Measurements from ENCODE around the gene DCST1.

The DCST1 gene

GRCh38 chr1:155038602-155039307 is 5.1 kb downstream of the DCST1 start:
- H3K27me3 Mint-ChIP-seq, result peaks cover 32 to 39% of the 10 kb centered on the region in 2 donors
- no peak overlapping the region for H3K4me3 Mint-ChIP-seq
- H3K27ac Mint-ChIP-seq, result no peak overlapping the region
- H3K36me3 Mint-ChIP-seq (ENCODE audit: insufficient read depth), result peaks cover 9% of the 10 kb centered on the region
- DNase-seq (no peak), ATAC-seq (replicated peaks) (no peak)
- H3K9me3 Mint-ChIP-seq, result no peaks in the 10 kb centered on the region
- H3K4me1 Mint-ChIP-seq (ENCODE audit: low read depth in 2 of 2), result peaks cover 0 to 3% of the 10 kb centered on the region in 2 donors

GRCh38 chr1:155039308-155039669 is 5.7 kb downstream of the DCST1 start:
- DNase-seq (no peak), ATAC-seq (replicated peaks) (no peak)
- Mint-ChIP-seq H3K9me3 (no peaks in the 10 kb centered on the region), H3K27ac (no peak overlapping the region), H3K4me1 (ENCODE audit: low read depth in 2 of 2) (peaks cover 0 to 3% of the 10 kb centered on the region in 2 donors), H3K27me3 (peaks cover 26 to 39% of the 10 kb centered on the region in 2 donors), H3K36me3 (ENCODE audit: insufficient read depth) (peaks cover 6% of the 10 kb centered on the region), H3K4me3 (no peak overlapping the region)

GRCh38 chr1:155040358-155041093 is 6.9 kb downstream of the DCST1 start:
- peaks cover 6% of the 10 kb centered on the region for H3K36me3 Mint-ChIP-seq (ENCODE audit: insufficient read depth)
- no peaks in the 10 kb centered on the region for H3K9me3 Mint-ChIP-seq
- no peak overlapping the region for H3K4me3 Mint-ChIP-seq
- H3K27me3 Mint-ChIP-seq, result peaks cover 23 to 31% of the 10 kb centered on the region in 2 donors
- ATAC-seq (replicated peaks), result no peak
- DNase-seq, result no peak
- peaks cover 5% of the 10 kb centered on the region in 2 donors for H3K4me1 Mint-ChIP-seq (ENCODE audit: low read depth in 2 of 2)
- no peak overlapping the region for H3K27ac Mint-ChIP-seq

GRCh38 chr1:155042789-155043188 is 9.2 kb downstream of the DCST1 start:
- DNase-seq, result no peak
- ATAC-seq (replicated peaks), result no peak
- Mint-ChIP-seq H3K36me3 (ENCODE audit: insufficient read depth) (peaks cover 6% of the 10 kb centered on the region), H3K4me1 (ENCODE audit: low read depth in 2 of 2) (peaks cover 5 to 6% of the 10 kb centered on the region in 2 donors), H3K9me3 (no peaks in the 10 kb centered on the region), H3K27ac (no peak overlapping the region), H3K4me3 (no peak overlapping the region), H3K27me3 (peaks cover 19 to 29% of the 10 kb centered on the region in 2 donors)

- no peaks in the 10 kb centered on the region for H3K9me3 Mint-ChIP-seq
- H3K27me3 Mint-ChIP-seq, result peaks cover 14 to 24% of the 10 kb centered on the region in 2 donors
- H3K27ac Mint-ChIP-seq, result no peak overlapping the region
- ATAC-seq (replicated peaks) (no peak), DNase-seq (no peak)
- H3K4me3 Mint-ChIP-seq, result no peak overlapping the region
- H3K4me1 Mint-ChIP-seq (ENCODE audit: low read depth in 2 of 2), result peaks cover 3 to 5% of the 10 kb centered on the region in 2 donors
- H3K36me3 Mint-ChIP-seq (ENCODE audit: insufficient read depth), result peaks cover 6% of the 10 kb centered on the region
Measured at GRCh38 chr1:155043301-155043702, 9.7 kb downstream of the DCST1 start.

DNA sequence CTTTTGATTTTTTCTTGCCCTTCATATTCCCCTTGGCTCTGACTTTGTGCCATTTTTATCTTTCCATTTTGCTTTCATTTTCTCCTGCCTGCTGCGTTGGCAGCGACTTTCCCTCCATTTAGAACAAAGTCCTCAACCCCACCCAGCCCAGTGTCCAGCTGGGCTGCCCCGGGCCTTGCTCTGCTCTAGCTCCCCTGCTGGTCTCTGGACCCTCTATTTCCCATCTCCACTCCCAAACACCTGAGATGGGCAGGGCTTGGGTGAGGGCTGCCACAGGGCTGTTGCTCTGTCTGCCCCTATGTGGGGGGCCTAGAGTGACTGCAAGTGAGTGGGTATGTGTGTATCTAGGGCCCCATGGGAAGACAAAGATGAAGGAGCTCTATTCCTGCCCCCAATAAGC is 10.2 kb downstream of the DCST1 start:
- H3K9me3 Mint-ChIP-seq, result no peaks in the 10 kb centered on the region
- ATAC-seq (replicated peaks), result no peak
- H3K27ac Mint-ChIP-seq, result no peak overlapping the region
- H3K27me3 Mint-ChIP-seq, result peaks cover 9 to 19% of the 10 kb centered on the region in 2 donors
- peaks cover 3 to 5% of the 10 kb centered on the region in 2 donors for H3K4me1 Mint-ChIP-seq (ENCODE audit: low read depth in 2 of 2)
- H3K36me3 Mint-ChIP-seq (ENCODE audit: insufficient read depth), result peaks cover 6% of the 10 kb centered on the region
- H3K4me3 Mint-ChIP-seq, result no peak overlapping the region
- no peak for DNase-seq

GRCh38 chr1:155044365-155044764 is 10.7 kb downstream of the DCST1 start:
- Mint-ChIP-seq H3K4me1 (ENCODE audit: low read depth in 2 of 2) (peaks cover 3 to 5% of the 10 kb centered on the region in 2 donors), H3K27ac (peak overlapping the region in 1 of 2 donors; percentile 30), H3K9me3 (no peaks in the 10 kb centered on the region), H3K4me3 (no peak overlapping the region), H3K36me3 (ENCODE audit: insufficient read depth) (peaks cover 6% of the 10 kb centered on the region), H3K27me3 (peaks cover 3 to 13% of the 10 kb centered on the region in 2 donors)
- DNase-seq (no peak), ATAC-seq (replicated peaks) (no peak)

GRCh38 chr1:155044812-155045657 is 11.4 kb downstream of the DCST1 start:
- peak; percentile 97 for ATAC-seq (replicated peaks)
- H3K27me3 Mint-ChIP-seq, result peaks cover 0 to 11% of the 10 kb centered on the region in 2 donors
- no peaks in the 10 kb centered on the region for H3K9me3 Mint-ChIP-seq
- H3K4me3 Mint-ChIP-seq, result no peak overlapping the region
- H3K4me1 Mint-ChIP-seq (ENCODE audit: low read depth in 2 of 2), result peaks cover 8 to 11% of the 10 kb centered on the region in 2 donors
- peaks cover 2% of the 10 kb centered on the region for H3K36me3 Mint-ChIP-seq (ENCODE audit: insufficient read depth)
- DNase-seq, result peak; percentile 51 to 57 (median 55)
- peak overlapping the region in 1 of 2 donors; percentile 30 for H3K27ac Mint-ChIP-seq

GRCh38 chr1:155048449-155049334 is 15.1 kb downstream of the DCST1 start:
- no peak overlapping the region for H3K4me3 Mint-ChIP-seq
- H3K36me3 Mint-ChIP-seq (ENCODE audit: insufficient read depth), result peaks cover 4% of the 10 kb centered on the region

DNA sequence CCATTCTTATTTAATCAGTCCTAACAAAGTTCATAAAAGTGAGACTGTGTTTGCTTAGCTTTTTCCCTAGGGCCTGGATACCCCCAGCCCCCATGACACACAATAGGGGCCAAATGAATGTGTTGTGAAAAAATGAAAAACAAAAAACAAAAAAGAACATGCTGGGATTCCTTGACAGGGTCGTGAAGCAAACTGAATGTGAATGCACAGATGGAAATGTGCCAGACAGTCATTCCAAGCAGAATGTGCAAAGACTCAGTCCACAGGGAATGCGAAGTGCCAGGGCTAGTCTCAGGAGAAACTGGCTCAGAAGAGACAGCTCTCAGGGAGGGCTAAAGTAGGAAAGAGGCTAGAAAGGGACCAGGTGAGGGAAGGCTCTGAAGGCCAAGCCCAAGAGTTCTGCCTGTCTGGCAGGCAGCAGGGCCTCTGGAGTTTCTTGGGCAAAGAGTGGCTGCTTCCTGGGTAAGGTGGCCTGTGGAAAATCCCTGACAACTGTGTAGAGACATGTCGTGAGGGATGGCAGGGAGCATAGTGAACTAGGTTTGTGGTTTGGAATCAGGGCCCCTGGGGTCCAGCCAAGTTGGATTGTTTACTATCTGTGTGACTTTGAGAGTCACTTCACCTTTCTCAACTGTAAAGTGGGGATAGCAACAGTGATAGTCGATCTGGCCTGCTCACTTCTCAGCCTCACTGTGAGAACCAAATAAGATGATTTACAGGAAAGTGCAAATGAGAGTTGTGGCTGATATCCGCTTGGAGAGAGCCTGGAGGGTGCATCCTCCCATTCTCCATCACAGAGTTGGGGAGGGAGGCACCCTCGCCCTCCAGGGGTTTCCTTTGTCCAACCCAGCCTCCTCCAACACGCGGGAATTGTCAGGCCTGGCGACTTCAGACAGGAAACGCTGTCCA is 16.3 kb downstream of the DCST1 start:
- Mint-ChIP-seq H3K27ac (peak overlapping the region; percentile 22 to 77), H3K9me3 (no peaks in the 10 kb centered on the region), H3K27me3 (no peaks in the 10 kb centered on the region), H3K36me3 (ENCODE audit: insufficient read depth) (peaks cover 4% of the 10 kb centered on the region), H3K4me1 (ENCODE audit: low read depth in 2 of 2) (peaks cover 23 to 31% of the 10 kb centered on the region in 2 donors), H3K4me3 (peak overlapping the region; percentile 86 to 89)
- DNase-seq (no peak), ATAC-seq (replicated peaks) (no peak)

More at GRCh38 chr1:155048449-155049334, 15.1 kb downstream of the DCST1 start:
- Mint-ChIP-seq H3K27me3 (no peaks in the 10 kb centered on the region), H3K4me1 (ENCODE audit: low read depth in 2 of 2) (peaks cover 25 to 33% of the 10 kb centered on the region in 2 donors), H3K27ac (peak overlapping the region in 1 of 2 donors; percentile 26), H3K9me3 (no peaks in the 10 kb centered on the region)
- DNase-seq, result no peak
- ATAC-seq (replicated peaks), result no peak

DNA sequence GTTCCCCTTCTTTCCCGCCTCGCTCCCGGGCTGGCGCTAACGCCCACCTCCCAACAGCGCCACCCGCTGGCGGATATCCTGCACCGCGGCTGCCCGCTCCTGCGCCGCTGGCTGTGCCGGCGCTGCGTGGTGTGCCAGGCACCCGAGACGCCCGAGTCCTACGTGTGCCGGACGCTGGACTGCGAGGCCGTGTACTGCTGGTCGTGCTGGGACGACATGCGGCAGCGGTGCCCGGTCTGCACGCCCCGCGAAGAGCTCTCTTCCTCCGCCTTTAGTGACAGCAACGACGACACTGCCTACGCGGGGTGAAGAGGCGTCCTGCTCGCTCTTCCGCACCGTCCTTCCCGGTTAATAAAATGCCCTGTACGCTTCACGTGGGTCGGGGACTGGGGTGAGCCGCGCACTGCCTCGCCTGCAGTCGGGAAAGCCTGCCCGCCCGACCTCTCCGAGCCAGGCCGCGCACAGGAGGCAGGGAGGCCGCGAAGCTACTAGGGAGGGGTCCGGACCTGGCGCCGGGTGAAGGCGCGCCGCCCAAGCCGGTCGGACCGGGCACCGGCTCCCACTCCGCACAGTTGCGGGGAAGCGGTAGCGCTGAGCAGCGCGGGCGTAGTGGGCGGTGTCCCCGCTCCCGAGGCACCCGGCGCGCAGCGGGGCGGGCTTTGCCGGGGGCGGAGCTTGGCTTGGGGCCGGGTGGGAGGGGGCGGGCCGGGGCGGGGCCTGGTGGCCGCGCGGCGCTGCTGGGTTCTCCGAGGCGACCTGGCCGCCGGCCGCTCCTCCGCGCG is 17.1 kb downstream of the DCST1 start, which contains the start of gene ADAM15:
Gene ADAM15 (plus strand): TSS at position 757 of the 782 bp plus-strand sequence. CDS start 71 bp downstream, outside the sequence.
- Mint-ChIP-seq H3K27ac (peak within 1 kb of the TSS; percentile 77 to 89), H3K27me3 (no peaks in the 10 kb centered on the region), H3K4me3 (peak within 1 kb of the TSS; percentile 86 to 89), H3K4me1 (ENCODE audit: low read depth in 2 of 2) (peaks cover 22 to 28% of the 10 kb centered on the region in 2 donors), H3K36me3 (ENCODE audit: insufficient read depth) (peaks cover 4% of the 10 kb centered on the region), H3K9me3 (no peaks in the 10 kb centered on the region)
- peak; percentile 76 for ATAC-seq (replicated peaks)
- peak; percentile 76 to 81 (median 78) for DNase-seq

All from effector memory CD8-positive, alpha-beta T cell (primary cell).